GM13976 (cell line): ENCODE results near the gene IGSF21.

Source experiments
- DNase-seq: peaks from one replicate; pipeline ENCODE4 v3.0.0; 2012; ENCODE audit warnings: low spot score
- CTCF ChIP-seq: IDR thresholded peaks from 2 replicates; pipeline ENCODE4 v1.5.1; 2012; ENCODE audit warnings: borderline replicate concordance, mild to moderate bottlenecking; ENCODE audit not compliant: insufficient read depth; ENCODE audit errors: extremely low read depth, missing control alignments, control extremely low read depth
- in situ Hi-C: fragments of 300-500 bp; cut with MboI; formaldehyde crosslinking; loops from one replicate; pipeline ENCODE4 v1.12.0; 2022; ENCODE audit warnings: low sequenced_read_pairs, mixed read lengths, inconsistent platforms; ENCODE audit not compliant: unreplicated experiment

The IGSF21 gene

GRCh38 chr1:18419113-18419844, 311.7 kb downstream of the IGSF21 start:
- DNase-seq, result no peak
- TF ChIP-seq CTCF, result no peak
- in situ Hi-C loops, result no loop called here

- no peak for TF ChIP-seq CTCF
- DNase-seq, result no peak
- in situ Hi-C loops, result no loop called here
These were observed 312.2 kb downstream of the IGSF21 start for GRCh38 chr1:18419845-18420184.

GRCh38 chr1:18422076-18422777, 314.6 kb downstream of the IGSF21 start:
- in situ Hi-C loops, result no loop called here

GRCh38 chr1:18422954-18423353, 315.4 kb downstream of the IGSF21 start:
- no peak for TF ChIP-seq CTCF
- in situ Hi-C loops, result no loop called here
- DNase-seq, result no peak

More at GRCh38 chr1:18422076-18422777, 314.6 kb downstream of the IGSF21 start:
- DNase-seq, result no peak
- TF ChIP-seq CTCF, result no peak

- no peak for DNase-seq
- in situ Hi-C loops, result no loop called here
- no peak for TF ChIP-seq CTCF
These were observed 319.0 kb downstream of the IGSF21 start for GRCh38 chr1:18426580-18426979.
